ENCODE results near the gene SH3BP5L.

Gene SH3BP5L

DNA sequence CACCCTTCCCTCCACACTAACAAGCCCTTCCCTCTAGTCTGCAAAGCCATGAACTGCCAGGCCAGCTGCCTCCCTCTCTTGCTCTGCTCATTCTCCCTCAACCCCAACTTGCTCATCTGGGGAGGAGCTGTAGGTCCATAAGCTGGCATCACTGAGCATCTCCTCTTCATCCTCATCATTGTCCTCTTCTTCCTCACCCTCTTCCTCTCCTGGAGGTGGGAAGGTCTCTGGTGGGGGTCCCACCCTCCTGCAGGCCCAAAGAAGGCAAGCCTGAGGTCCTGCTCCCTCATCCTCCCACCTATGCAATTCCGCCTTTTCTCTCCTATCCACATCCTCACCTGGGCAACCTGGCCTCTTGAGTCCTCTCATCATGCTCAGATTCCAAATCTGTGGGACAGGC is 30.5 kb upstream of the SH3BP5L start:
- H3K4me3 ChIP-seq (ENCODE audit: low read depth, low read length) = no peak overlapping the region
- TF ChIP-seq, protein P1, sequence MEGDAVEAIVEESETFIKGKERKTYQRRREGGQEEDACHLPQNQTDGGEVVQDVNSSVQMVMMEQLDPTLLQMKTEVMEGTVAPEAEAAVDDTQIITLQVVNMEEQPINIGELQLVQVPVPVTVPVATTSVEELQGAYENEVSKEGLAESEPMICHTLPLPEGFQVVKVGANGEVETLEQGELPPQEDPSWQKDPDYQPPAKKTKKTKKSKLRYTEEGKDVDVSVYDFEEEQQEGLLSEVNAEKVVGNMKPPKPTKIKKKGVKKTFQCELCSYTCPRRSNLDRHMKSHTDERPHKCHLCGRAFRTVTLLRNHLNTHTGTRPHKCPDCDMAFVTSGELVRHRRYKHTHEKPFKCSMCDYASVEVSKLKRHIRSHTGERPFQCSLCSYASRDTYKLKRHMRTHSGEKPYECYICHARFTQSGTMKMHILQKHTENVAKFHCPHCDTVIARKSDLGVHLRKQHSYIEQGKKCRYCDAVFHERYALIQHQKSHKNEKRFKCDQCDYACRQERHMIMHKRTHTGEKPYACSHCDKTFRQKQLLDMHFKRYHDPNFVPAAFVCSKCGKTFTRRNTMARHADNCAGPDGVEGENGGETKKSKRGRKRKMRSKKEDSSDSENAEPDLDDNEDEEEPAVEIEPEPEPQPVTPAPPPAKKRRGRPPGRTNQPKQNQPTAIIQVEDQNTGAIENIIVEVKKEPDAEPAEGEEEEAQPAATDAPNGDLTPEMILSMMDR (IDR thresholded peaks at IDR 0.05; ENCODE audit: low read depth, low read length) = no peak

- H3K4me3 ChIP-seq (ENCODE audit: low read depth, low read length) = no peak overlapping the region
- TF ChIP-seq, protein P1 (IDR thresholded peaks at IDR 0.05; ENCODE audit: low read depth, low read length) = no peak
Observed at GRCh38 chr1:248855580-248855979, 29.9 kb upstream of the SH3BP5L start.

- TF ChIP-seq, protein P1 (IDR thresholded peaks at IDR 0.05; ENCODE audit: low read depth, low read length) = no peak
- no peak overlapping the region for H3K4me3 ChIP-seq (ENCODE audit: low read depth, low read length)
Observed at GRCh38 chr1:248853663-248854375, 28.1 kb upstream of the SH3BP5L start.

- TF ChIP-seq, protein P1 (IDR thresholded peaks at IDR 0.05; ENCODE audit: low read depth, low read length) = no peak
- no peak overlapping the region for H3K4me3 ChIP-seq (ENCODE audit: low read depth, low read length)
Observed at GRCh38 chr1:248852481-248853405, 27.0 kb upstream of the SH3BP5L start.

GRCh38 chr1:248851390-248851789 is 25.7 kb upstream of the SH3BP5L start:
- H3K4me3 ChIP-seq (ENCODE audit: low read depth, low read length) = no peak overlapping the region
- TF ChIP-seq, protein P1 (IDR thresholded peaks at IDR 0.05; ENCODE audit: low read depth, low read length) = no peak

DNA sequence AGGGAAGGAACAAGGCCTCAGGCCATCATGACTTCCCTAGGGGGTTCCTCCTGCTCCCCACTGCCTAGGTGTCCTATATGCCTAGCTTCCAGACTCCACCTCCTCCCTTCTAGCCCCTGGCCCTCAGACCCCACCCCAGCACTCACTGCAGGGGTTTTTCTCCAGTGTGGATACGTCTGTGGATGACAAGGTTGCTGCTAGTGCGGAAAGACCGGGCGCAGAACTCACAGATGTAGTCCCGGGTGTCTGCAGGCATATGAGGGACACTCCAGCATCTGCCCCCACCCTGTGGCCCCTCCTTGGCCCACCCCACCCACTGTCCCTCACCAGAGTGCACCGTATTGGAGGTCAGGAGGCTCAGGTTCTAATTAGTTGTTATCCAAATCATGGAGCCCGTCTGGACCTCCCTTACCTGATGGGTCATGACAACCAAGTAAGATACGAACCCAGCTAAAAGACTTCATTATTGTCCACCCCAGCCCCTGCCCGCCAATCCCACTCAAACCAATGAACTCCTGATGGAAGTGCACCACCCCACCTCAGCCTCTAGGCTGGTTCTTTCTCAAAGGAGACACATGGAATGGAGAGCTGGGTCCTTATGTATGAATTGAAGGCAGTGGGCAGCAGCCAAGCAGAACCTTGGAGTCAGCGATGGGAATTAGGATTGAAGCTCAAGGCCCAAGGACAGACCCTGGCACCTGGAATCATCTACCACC is 25.0 kb upstream of the SH3BP5L start:
- TF ChIP-seq, protein P1 (IDR thresholded peaks at IDR 0.05; ENCODE audit: low read depth, low read length) = no peak
- no peak overlapping the region for H3K4me3 ChIP-seq (ENCODE audit: low read depth, low read length)
